T-helper 9 cell (primary cell): ENCODE results near the gene RGS6.

Experiments used
- DNase-seq: peaks from one replicate; pipeline ENCODE4 v3.0.0-alpha.2; 2020

RGS6 gene

DNA sequence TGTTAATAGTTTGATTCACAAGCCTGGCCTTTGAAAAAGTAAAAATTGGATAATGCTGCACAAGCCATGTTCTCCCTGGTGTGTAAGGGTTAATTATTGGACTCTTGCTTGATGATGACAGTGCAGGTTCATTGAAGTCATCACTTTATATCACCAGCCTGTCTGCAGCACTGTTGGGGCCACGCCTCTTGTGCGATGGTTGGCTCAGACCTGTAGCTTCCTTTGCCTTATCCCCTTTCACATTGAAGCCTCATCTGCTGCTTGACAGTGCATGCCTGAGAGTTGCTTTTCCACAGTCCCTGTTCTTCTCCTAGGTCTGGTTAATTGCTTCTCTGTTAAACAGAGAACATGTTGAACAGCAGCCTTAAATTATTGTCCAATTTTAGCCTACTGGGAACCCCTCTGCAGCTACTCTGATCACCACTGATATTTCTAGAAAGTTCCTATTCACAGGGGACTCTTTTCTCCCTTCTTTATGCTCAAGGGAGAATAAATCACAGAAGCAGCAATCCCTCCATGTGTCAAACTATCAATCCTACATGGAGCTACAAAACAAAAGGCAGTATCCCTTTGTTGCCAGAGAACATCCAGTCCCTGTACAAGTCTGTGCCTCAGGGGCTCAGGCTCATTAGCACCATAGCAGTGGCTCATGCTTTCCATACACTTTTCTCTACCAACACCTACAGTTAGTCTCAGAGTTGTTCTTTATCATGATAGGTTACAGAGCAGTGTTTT is 322.1 kb downstream of the RGS6 start:
- no peak for DNase-seq

DNA sequence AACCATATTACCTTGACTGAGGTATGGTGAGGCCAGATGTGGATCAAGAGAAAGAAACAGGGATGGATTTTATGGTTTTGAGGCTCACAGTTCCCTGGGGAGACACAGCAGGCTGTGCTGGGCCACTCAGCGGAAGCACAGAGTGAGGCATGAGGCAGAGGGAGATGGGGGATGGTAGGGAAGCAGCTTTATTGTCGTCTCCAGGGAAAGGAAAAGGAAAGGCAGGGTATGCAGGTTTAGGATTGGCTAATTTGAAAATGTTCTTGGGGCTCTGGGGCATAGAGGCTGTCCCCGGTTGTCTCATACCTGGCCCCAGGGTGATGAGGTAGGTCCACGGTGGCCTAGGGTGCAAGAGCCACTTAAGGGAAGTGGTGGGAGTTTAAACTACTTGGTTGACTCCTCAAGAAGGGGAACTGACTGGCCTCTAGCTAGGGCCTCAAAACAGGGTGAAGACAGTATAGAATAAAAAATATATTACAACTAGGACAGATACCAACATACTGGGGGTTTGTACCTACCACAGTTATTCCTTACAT is 322.8 kb downstream of the RGS6 start:
- no peak for DNase-seq

DNA sequence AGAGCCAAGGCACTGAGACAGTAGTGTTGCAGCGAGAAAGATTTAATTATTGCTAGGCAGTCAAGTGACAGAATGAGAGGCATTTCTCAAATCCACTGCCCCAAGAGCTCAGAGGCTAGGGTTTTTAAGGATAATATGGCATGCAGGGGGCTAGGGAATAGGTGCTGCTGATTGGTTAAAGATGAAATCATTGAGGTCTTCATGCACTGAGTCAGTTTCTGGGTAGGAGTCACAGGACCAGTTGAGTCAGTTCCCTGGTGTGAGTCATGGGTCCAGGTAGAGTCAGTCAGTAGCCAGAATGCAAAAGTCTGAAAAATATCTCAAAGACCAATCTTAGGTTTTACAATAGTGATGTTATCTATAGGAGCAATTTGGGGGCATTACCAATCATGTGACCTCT is 323.8 kb downstream of the RGS6 start:
- no peak for DNase-seq

DNA sequence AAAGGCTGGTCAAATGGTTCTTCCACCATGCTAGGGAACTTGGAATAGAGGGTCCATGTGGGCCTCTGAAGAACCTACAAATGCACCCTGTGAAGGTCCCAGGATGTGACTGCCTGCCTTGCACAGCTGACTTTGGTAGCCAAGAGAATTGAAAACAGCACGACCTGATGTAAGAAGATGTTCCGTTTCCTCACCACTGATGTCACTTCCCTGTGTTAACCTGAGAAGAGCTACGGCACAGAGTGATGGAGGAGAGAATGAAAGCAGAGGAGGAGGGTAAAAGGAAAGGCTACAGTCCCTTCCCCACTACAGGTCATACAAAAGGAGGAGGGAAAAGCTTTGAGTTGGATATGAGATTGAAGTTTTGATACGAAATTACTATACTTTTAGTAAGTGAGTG is 328.8 kb downstream of the RGS6 start:
- DNase-seq, result no peak

DNA sequence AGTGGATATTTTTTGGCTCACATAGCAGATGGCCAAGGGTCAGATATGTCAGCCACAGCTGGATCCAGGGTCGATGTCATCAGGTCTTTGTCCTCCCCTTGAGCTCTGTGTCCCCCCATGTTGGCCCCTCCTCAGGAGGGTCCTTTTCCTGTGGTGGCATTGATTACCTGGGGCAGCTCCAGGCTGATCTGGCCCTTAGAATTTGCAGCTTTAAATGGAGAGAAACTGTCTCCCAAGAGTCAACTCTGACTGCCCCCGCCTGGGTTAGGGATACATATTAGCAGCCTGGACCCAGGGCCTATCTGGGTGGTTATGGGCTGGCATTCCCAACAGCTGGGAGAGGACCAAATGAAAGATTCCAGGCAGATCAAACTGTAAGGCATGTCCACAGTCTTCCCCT is 330.5 kb downstream of the RGS6 start:
- no peak for DNase-seq

DNA sequence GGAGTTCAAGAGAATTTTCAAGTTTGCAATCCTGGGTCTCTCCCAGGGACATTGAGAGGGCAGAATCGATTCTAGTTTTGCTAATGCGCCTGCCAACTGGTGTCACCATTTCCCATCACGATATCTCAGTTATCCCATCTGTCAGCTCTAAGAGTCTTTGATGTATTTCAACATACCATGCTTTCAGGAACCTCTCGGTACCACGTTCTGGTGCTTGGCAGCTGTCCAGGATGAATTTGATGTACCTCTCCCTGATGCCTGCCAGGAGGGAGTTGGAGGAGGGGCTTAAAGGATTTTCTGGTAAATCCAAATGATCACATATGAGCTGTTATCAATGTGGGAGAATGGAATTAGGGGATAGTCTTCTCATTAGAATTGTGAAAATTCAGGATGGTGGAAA is 332.5 kb downstream of the RGS6 start:
- no peak for DNase-seq

DNA sequence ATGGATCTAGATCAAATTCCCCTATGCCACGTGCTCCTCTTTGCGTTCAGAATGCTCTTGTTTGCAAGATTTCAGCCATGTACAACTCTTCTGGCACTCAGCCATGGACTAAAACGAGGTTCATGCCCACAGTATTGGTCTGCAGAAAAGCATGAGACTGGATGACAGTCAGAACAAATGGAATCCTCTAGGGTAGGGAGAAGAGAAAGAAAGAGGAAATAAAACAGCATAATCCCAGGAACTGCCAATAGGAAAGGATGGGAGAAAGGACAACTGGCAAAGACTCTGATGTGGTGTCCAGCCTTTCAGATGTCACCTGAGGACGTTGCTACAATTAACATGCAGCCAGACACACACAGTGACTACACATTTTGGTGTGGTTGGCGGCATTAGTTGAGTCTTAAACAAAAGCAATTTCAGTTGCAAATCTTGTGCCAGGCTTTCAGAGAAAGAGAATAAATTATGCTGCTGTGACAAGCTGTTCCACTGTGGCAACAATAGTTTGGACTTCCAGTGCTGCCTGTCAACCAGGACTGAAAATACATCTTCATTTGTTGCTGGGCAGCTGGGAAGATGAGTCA is 338.0 kb downstream of the RGS6 start:
- DNase-seq, result no peak

DNA sequence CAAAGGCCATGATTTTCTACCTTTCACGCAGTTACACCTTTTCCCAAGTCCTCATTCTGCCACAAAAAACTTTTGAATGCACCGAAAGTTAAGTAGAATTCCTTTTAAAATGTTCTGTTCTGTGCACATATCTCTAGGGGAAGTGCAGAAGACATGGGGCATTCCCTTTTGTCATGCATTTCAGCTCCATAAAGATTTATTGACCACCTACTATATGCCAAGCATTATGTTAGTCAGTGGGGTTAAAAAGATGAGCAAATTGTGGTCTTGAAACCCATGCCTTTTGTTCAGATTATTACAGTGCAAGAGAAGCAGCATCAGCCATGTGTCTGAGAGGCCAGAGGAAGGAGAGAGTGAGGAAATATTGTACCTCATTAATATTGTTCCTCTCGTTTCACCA is 338.5 kb downstream of the RGS6 start:
- no peak for DNase-seq

DNA sequence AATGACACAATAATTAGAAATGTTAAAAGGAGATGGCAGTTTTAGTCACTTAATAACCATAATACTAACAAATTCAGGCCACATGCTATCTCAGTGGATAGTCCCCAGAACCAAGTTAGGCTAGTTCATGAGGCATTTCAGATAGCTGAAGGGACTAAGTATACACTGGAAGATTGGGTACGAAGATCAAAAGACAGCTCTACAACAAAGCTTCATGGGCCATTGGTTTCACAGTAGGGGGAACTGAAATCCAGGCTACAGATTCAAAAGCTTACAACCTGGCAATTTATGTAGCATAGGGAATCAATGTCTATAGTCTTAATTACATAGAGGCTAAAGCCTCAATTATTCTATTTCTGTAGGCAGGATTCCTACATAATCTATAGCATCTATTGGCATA is 343.0 kb downstream of the RGS6 start:
- no peak for DNase-seq

DNA sequence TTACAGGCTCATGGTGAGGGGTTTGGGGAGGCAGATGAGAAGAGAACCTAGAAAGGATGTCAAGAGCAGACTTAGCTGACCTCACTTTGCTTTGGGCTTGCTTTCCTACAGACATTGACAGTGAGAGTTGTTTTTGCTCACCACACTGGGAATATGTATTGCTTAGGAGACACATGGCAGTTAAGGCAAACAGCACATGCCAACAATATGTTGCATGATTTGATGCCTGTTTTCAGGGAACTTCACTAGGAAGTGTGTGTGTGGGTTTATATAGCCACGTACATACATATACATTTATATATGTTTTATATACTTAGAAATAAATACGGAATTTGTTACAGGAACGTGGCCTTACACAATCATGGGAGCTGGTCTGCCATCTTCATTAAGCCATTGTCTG is 346.1 kb downstream of the RGS6 start:
- no peak for DNase-seq

DNA sequence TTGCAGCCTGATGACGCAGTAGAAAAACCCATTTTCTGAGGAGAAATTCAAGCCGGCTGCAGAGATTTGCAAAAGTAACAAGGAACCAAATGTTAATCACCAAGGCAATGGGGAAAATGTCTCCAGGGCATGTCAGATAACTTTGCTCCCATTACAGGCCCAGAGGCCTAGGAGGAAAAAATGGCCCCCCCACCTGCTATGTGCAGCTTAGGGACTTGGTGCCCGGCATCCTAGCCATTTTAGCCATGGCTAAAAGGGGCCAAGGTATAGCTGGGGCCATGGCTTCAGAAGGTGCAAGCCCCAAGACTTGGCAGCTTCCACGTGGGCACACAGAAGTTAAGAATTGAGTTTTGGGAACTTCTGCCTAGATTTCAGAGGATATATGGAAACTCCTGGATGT is 351.9 kb downstream of the RGS6 start:
- DNase-seq, result no peak

DNA sequence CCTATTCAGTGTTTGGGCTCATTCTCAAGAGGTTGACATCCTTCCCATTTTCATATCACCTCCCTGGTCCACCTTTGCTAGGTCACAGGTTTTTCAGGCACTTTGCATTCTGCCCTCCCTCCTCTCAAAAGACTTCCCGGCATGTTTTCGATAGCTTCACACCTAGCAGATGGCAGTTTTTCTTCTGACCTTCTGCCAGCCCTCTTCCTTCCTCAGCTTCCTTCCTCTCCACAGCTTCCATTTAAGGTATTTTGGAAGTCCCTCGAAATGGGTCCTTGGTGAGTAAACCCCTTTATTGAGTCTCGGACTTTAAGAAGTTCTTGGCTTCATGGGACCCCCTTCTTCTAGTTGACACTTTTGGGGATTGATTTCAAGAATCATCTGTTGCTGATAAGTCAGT is 358.0 kb downstream of the RGS6 start:
- DNase-seq, result no peak

DNA sequence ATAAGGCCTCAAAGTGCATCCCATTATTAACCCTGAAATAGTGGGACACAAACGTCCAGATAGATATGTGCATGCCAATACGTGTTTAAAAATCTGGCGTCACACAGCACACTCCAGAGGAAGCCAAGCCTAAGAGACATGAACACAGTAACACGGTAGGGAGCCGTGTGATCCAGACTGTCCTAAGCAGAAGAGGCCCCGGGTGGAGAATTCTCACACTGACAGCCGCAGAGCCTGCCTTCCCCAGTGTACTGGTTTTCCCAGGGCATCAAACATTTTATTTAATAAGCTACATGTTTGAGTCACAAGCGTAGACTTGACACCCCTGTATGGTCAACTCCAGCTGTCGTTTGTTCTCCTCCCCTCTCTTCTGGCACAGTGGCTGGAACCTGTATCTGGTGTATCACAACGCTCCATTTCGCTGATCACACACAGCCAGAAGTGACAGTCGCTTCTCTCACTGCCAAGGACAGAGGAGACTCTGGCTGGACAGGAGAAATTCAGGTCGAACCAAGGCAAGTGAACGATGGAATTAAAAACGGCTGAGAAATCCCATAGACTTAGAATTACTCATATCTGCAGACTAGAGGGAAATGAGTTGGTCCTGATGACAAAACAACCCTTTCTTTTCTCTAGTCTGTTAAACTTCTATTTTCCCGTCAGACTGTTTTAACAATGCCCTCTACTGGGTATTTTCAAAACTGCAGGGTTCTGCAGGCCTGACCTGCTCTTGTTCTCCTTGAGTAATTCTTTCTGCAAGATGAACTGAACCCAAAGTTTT is 359.9 kb downstream of the RGS6 start:
- DNase-seq, result no peak

DNA sequence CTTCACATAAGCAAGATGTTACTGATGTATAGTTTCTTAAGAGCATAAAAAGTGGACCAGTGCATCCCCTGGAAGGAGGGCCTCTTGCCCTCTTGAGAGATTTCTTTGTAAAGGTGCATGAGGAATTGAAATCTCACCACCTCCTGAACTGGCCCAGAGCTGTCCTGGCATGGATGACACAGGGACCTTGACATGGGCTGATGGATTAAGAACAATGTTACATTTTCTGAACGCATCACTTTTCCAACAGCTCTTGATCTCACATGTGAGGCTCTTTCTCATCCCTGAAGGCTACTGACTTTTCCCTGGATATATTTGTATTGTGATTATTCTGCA is 360.4 kb downstream of the RGS6 start:
- no peak for DNase-seq

DNA sequence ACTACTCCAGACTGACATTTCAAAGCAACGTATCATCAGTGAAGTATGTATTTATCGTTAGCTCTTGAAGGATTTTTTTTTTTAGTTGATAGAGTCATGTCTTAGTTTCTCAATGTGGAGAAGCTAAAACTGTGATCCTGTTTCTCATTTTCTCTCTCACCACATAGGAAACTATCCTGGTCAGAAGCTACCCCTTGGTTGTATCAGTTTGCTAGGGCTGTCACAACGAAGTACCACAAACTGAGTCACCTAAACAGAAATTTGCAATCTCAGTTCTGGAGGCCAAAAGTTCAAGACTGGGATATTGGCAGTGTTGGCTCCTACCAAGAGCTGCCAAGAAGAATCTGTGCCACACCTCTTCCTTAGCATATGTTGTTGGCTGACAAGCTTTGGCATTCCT is 369.1 kb downstream of the RGS6 start:
- no peak for DNase-seq

DNA sequence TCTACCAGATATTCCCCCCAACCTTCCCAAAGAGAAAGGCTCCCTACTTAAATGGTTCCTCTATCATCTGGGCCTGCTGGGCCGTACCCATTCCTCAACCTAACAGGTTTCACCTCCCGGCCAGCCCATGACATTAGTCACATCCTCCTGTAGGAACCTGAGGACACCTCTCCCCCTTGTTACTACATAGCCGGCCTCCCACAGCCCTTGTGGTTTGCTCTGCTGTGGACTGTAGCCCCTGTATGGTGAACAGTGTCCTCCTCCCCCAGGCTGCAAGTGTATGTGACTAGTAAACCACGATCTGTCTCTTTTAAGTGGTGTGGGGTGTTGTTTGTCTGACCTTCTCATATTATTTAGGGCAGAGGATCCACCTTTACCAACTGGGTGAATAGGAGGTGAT is 371.7 kb downstream of the RGS6 start:
- DNase-seq, result no peak

DNA sequence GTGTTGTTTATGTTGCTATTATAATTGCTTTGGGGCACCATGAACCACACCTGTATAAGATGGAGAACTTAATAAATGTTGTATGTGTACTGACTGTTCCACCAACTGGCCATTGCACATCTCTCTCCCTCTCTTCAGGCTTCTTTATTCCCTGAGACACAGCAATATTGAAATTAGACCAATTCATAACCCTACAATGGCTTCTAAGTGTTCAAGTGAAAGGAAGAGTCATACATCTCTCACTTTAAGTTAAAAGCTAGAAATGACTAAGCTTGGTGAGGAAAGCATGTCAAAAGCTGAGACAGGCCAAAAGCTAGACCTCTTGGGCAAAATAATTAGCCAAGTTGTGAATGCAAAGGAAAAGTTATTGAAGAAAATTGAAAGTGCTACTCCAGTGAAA is 373.3 kb downstream of the RGS6 start:
- no peak for DNase-seq

DNA sequence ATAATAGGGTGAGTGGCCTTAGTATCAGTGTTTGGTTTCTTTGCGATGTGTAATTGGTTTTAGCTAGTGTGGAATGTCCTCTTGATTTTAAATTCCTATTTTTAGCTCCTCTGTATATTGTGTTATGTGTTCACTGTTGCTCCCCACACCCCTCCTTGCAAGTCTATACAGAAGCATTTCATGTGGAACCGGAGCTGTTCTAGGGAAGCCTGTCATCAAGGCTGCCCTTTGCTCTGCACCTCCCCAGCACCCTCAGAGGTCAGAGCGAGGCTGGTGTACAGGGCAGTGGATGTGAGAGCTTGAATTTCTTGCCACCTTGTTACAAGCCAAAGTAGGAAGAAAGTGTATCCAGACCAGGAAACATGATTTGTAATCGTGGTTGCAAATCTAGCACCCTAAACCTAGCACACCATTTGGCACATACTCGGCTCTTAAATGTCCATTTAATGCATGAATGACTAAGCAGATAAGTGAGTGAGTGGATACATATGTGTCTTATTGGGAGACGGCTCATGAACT is 376.8 kb downstream of the RGS6 start:
- DNase-seq, result no peak

DNA sequence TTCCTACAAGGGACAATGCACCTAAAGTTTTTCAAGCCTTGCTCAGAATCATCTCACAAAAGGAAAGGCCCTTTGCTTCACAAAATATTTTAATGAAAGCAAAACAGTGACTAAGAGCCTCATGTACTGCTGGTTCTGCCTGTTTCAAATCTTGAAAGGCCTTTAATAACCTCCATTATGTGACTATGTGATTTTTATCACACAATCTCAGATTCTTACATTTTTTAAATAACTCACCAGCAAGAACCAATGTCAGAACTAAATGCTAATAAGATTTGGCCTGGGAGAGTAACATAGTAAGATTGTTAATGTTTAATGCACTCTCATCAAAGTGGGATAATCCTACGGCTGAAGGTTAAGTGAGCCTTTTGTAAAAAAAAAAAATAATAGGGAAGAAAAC is 378.9 kb downstream of the RGS6 start:
- no peak for DNase-seq

DNA sequence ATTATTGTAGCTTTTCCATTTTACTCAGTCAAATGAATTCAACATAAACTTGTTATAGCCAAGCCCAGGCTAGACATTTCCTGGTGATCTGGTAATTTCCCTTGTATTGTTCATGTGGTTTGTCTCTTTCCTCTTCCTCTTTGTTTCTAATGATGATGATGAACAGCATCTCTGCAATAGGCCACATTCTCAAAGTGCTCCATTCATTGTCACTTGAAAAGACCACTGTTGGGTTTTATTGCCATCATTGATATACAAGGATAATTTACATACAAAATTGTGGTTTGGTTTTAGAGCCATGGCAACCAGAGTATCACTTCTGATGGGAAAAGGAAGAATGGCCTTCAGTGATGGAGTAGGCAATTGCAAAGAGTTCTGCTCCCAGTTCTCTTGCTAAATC is 379.3 kb downstream of the RGS6 start:
- DNase-seq, result no peak

DNA sequence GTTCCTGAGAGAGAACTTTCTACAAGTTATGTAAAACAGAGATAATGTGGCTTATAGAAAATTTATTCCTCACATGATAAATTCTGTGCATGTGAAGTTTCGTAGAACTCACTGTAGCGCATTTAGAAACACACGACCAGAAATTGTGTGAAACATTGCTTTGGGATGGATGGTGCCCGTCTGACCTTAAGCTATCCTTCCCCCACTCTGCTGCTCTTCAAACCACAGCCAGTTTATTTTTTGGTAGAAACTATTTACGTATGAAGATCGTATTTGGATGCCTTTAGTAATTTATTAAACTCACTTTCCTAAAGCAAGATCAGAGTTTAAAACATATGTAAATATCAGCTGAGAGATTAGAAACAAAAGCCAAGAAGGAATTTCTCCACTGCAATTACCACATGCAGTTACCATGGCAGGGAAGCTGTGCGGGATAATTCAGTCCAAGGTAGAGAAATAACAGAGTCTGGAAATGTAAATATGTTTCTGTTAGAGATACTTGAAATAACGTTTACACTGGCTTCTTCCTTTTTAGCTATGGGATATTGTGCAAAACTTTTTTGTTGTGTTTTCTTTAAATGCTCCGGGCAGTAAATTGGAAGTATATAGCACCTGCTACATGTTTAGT is 382.7 kb downstream of the RGS6 start:
- DNase-seq, result no peak

DNA sequence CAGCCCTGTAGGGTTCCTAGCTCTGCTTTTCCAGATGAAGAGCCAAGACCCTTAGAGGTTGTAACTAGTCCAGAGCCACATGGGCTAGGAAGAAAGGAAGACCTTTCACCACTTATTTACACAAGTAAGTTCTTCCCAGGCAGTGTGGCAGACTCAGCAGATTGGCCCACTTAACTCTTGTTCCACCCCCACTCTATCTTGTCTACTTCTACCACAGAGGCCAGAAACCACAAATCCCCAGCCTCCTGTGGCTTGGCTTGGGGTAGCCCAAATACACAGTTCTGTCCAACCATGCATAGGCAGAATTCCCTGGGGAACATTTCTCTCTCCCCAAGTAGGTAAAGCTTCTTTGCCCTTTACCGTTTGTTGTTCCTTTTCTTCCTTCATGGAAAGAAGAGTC is 383.5 kb downstream of the RGS6 start:
- no peak for DNase-seq

DNA sequence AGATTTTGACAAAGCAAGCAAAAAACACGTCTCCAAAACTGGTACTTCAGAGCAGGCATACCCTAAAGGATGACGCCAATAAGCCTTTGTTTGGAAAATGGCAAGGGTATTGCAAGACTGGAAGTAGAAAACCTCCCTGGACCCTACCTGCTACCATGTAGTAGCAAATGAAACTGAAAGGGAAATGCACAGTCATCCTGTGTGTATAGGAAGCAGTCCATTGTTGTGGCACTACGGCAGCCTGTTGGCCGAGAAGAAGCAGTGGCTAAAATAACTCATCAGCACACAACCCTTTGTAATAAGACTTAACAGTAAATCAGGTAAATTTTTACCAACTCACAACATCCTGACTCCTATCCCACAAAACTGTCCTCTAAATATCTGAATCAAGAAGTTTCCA is 386.4 kb downstream of the RGS6 start:
- no peak for DNase-seq

DNA sequence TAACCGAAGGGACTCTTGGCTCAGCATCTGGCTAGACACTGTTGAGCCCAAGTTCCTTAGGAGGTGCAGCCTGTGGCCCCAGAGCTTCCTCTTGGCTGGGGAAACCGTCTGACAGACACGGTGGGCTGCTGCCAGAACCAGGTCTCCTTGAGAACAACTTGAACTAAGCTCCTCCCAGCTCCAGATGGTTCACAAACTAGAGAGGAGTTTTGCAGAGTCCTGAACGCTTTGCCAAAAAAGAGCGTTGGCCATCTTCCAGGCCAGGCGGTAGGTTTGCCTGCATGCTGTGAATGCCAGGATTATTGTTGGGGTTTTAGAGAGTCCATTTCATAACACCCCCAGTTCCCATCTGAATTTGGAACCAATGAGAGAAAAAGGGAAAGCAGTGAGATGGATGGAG is 399.8 kb downstream of the RGS6 start:
- DNase-seq, result no peak
